DMS153 treated with DMSO at 0.1 percent for 48 hours (cell line): ENCODE results near the gene KIF26B.

Experiments
- DNase-seq: peaks from one replicate; lab custom pipeline; 2025; ENCODE audit not compliant: unreplicated experiment; lab: John Stamatoyannopoulos, UW

The KIF26B gene

GRCh38 chr1:245205864-245206263 lies 51.1 kb downstream of the KIF26B start:
- no peak for DNase-seq

- DNase-seq: no peak
Measured at GRCh38 chr1:245207056-245207638, 52.4 kb downstream of the KIF26B start.

- no peak for DNase-seq
Measured at GRCh38 chr1:245207801-245208200, 53.0 kb downstream of the KIF26B start.

GRCh38 chr1:245209658-245210435 lies 55.1 kb downstream of the KIF26B start:
- DNase-seq: no peak

GRCh38 chr1:245211035-245211749 lies 56.4 kb downstream of the KIF26B start:
- no peak for DNase-seq

- DNase-seq: no peak
Measured at GRCh38 chr1:245211761-245212160, 57.0 kb downstream of the KIF26B start.

GRCh38 chr1:245212221-245212710 lies 57.5 kb downstream of the KIF26B start:
- DNase-seq: no peak

GRCh38 chr1:245213066-245213831 lies 58.5 kb downstream of the KIF26B start:
- DNase-seq: no peak

GRCh38 chr1:245215071-245215470 lies 60.3 kb downstream of the KIF26B start:
- DNase-seq: no peak

- DNase-seq: no peak
Measured at GRCh38 chr1:245216366-245217115, 61.8 kb downstream of the KIF26B start.

- DNase-seq: no peak
Measured at GRCh38 chr1:245217853-245218608, 63.2 kb downstream of the KIF26B start.

- no peak for DNase-seq
Measured at GRCh38 chr1:245220381-245220985, 65.7 kb downstream of the KIF26B start.

- no peak for DNase-seq
Measured at GRCh38 chr1:245221805-245222204, 67.0 kb downstream of the KIF26B start.

- no peak for DNase-seq
Measured at GRCh38 chr1:245222931-245223595, 68.3 kb downstream of the KIF26B start.

GRCh38 chr1:245225322-245226202 lies 70.8 kb downstream of the KIF26B start:
- no peak for DNase-seq

- no peak for DNase-seq
Measured at GRCh38 chr1:245226203-245226499, 71.4 kb downstream of the KIF26B start.

GRCh38 chr1:245229051-245229450 lies 74.3 kb downstream of the KIF26B start:
- no peak for DNase-seq

GRCh38 chr1:245232931-245233330 lies 78.1 kb downstream of the KIF26B start:
- no peak for DNase-seq
